ENCODE results near the gene PNMA8C.
"Not testable (repeated sequence)": the region's sequence is repeated elsewhere in the genome, so short reads cannot be mapped to it uniquely, and the experiment has no call there.

The PNMA8C gene

DNA sequence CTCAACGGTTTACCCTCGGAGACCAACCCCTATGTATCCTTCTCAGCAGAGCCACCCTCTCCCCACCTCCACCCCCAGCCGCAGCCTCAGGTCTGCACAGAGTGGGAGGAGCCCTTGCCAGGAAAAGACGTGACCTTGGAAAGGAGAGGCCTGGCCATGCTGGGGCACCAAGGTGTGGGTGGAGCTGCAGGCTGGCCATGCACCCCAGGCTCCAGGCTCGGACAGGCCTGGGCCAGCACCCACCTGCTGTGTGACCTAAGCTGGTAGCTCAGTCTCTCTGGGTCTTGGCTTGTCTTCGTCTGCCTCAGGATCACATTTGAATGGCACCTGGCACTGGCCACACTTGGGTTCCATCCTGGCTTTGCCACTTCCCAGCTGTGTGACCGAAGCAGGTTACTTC, 44.9 kb downstream of the PNMA8C start:
- Mint-ChIP-seq H3K27me3 (ENCODE audit: low read depth) (no peaks in the 10 kb centered on the region), H3K4me3 (no peak overlapping the region), H3K4me1 (ENCODE audit: low read depth) (peaks cover 2% of the 10 kb centered on the region), H3K36me3 (ENCODE audit: low read depth) (peaks cover 62% of the 10 kb centered on the region), H3K27ac (no peak overlapping the region), H3K9me3 (no peaks in the 10 kb centered on the region)
- DNase-seq (ENCODE audit: low spot score), result no peak

DNA sequence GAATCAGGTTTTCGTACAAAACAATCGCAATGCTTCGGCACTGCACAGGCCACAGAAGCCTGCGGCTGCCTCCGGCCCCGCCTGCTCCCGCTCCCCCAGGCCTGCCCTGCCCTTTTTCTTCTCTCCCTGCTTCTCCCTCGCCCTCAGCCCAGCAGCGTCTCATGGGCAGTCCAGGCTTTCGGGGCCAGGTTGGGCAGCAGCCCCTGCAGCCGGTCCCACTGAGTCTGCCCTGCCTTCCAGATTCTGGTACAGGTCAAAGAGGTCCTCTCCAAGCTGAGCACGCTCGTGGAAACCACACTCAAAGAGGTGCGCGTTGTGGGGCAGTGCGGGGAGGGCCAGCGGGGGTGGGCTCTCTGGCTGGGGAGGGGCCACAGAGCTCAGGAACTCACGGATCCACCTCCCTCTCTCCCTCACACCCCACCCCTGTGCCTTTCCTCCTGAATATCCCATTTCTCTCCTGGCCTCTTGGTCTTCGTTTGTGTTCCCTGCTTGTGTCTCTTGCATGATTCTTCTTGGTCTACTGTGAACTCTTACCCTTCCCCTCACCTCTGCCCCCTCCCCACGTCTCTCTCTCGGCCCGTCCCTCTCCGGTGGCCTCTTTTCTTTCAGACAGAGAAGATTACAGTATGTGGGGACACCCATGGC, 45.4 kb downstream of the PNMA8C start:
- H3K27ac Mint-ChIP-seq, result no peak overlapping the region
- H3K4me1 Mint-ChIP-seq (ENCODE audit: low read depth), result peaks cover 2% of the 10 kb centered on the region
- peaks cover 60% of the 10 kb centered on the region for H3K36me3 Mint-ChIP-seq (ENCODE audit: low read depth)
- H3K27me3 Mint-ChIP-seq (ENCODE audit: low read depth), result no peaks in the 10 kb centered on the region
- no peaks in the 10 kb centered on the region for H3K9me3 Mint-ChIP-seq
- H3K4me3 Mint-ChIP-seq, result no peak overlapping the region
- no peak for DNase-seq (ENCODE audit: low spot score)

DNA sequence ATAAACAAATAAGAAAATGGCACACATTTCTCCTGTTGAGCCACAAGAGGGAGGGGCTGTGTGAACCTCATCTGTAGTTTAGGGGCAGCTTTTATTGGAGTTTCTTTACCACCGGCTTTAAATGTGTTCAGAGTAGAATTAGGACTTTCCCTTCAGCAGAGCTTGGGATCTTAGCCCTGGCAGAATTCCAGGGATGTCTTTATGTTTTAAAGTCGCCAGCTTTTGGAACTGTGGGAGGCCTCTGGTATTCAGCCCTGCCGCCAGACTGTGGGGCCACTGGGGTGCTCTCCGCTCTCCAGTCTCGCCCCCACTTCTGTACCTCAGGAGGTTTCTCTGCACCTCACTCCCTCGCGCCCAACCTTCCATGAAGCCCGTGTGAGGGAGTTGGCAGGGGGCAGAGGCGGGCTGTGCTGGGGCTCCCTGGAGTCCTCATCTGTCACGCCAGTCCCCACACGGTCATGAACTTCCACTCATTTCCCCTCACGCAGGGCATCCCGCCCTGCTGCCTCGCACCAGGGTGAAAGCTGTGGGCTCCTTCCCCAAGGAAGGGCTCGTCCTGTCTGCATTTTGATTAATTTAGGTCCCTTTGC, 46.9 kb downstream of the PNMA8C start:
- peaks cover 2% of the 10 kb centered on the region for H3K4me1 Mint-ChIP-seq (ENCODE audit: low read depth)
- DNase-seq (ENCODE audit: low spot score), result no peak
- no peak overlapping the region for H3K27ac Mint-ChIP-seq

DNA sequence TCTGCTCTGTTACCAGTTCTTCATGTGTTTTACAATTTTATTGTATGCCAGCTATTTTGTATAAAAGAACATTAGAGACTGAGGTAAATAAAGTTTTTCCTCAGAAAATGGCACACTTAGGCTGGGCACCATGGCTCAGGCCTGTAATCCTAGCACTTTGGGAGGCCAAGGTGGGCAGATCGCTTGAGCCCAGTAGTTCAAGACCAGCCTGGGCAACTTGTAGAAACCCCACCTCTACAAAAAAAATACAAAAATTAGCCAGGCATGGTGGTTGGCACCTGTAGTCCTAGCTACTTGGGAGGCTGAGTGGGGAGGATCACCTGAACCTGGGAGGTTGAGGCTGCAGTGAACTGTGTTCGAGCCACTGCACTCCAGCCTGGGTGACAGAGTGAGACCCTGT, 47.4 kb downstream of the PNMA8C start:
- peaks cover 56% of the 10 kb centered on the region for H3K36me3 Mint-ChIP-seq (ENCODE audit: low read depth)

More for the DNA sequence above, 46.9 kb downstream of the PNMA8C start:
- Mint-ChIP-seq H3K27me3 (ENCODE audit: low read depth) (no peaks in the 10 kb centered on the region), H3K36me3 (ENCODE audit: low read depth) (peaks cover 58% of the 10 kb centered on the region), H3K9me3 (no peaks in the 10 kb centered on the region), H3K4me3 (no peak overlapping the region)

DNA sequence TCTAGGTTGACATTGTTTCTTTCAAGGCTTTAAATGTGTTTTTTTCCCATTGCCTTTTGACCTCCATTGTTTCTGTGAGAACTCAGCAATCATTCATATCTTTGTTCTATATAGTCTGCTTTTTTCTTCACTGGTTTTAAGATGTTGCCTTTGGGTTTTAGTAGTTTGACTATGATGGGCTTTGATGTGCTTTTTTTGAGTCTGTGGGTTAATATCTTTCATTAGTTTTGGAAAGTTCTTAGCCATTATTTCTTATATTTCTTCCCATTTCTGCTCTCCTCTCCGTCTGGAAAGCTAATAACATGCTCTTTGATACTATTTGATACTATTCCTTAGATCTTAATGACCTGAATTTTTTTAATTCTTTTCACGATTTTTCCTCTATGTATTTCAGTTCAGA, 48.0 kb downstream of the PNMA8C start:
- Mint-ChIP-seq H3K9me3 (no peaks in the 10 kb centered on the region), H3K27ac (no peak overlapping the region), H3K4me3 (no peak overlapping the region), H3K36me3 (ENCODE audit: low read depth) (peaks cover 59% of the 10 kb centered on the region), H3K4me1 (ENCODE audit: low read depth) (peaks cover 2% of the 10 kb centered on the region), H3K27me3 (ENCODE audit: low read depth) (no peaks in the 10 kb centered on the region)
- DNase-seq (ENCODE audit: low spot score), result no peak

More for the DNA sequence above, 47.4 kb downstream of the PNMA8C start:
- no peaks in the 10 kb centered on the region for H3K9me3 Mint-ChIP-seq
- no peaks in the 10 kb centered on the region for H3K27me3 Mint-ChIP-seq (ENCODE audit: low read depth)
- no peak for DNase-seq (ENCODE audit: low spot score)
- H3K4me3 Mint-ChIP-seq, result no peak overlapping the region
- peaks cover 2% of the 10 kb centered on the region for H3K4me1 Mint-ChIP-seq (ENCODE audit: low read depth)
- no peak overlapping the region for H3K27ac Mint-ChIP-seq

DNA sequence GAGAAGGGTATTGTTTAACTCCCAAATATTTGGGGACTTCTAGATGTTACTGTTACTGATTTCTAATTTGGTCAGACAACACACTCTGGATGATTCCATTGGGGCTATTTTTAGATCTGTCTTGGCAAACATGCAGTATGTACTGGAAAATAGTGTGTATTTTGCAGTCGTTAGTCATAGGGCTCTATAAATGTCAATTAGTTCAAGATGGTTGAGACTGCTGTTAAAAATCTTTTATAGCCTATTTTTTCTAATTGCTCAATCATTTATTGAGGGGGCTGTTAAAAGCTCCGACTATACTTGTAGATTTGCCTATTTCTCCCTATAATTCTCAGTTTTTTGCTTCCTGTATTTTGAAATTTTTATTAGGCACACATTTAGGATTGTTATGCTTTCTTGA, 50.5 kb downstream of the PNMA8C start:
- Mint-ChIP-seq H3K27me3 (ENCODE audit: low read depth) (no peaks in the 10 kb centered on the region), H3K27ac (no peak overlapping the region), H3K36me3 (ENCODE audit: low read depth) (peaks cover 42% of the 10 kb centered on the region), H3K9me3 (no peaks in the 10 kb centered on the region), H3K4me1 (ENCODE audit: low read depth) (peaks cover 2% of the 10 kb centered on the region), H3K4me3 (no peak overlapping the region)
- DNase-seq (ENCODE audit: low spot score), result no peak

DNA sequence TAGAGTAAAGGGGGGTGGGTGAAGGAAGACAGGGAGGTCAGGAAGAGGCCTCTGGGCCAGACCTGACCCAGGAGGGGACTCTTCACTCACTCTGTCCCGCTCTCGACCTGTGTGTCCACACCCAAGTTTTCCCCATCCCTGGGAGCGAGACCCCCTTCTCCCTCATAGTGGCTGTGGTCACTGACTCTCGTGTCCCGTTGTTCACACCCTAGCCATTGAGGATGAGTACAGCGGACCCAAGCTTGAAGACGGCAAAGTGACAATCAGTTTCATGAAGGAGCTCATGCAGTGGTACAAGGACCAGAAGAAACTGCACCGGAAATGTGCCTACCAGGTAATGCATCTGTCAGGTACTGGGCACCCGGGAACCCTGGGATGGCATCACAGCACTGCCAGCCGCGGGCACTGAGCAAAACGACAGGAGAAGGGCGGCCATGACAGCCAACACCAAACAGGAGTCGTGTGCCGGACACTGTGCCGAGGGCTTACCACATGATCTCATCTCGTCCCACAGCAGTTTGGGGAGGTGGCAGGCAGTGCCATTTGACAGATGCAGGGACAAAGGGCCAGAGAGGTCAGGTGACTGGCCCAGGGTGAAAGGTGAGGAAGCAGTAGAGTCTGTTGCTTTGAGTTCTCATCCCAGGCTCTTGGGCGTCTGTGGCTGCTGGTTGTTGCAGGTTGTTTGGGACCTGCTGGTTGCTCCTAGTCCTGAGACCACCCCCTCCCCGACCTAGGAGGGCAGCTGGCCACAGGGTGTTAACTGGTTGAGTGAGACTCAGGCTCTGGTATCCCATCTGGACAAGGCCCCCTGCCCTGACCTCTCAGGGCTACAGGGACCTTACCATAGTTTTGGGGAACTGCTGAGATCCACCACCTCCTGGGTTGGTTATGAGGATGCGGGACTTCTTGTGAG, 52.2 kb downstream of the PNMA8C start:
- H3K27me3 Mint-ChIP-seq (ENCODE audit: low read depth), result no peaks in the 10 kb centered on the region
- H3K4me1 Mint-ChIP-seq (ENCODE audit: low read depth), result peaks cover 11% of the 10 kb centered on the region
- no peak overlapping the region for H3K27ac Mint-ChIP-seq
- H3K36me3 Mint-ChIP-seq (ENCODE audit: low read depth), result peaks cover 37% of the 10 kb centered on the region
- no peaks in the 10 kb centered on the region for H3K9me3 Mint-ChIP-seq
- DNase-seq (ENCODE audit: low spot score), result no peak
- no peak overlapping the region for H3K4me3 Mint-ChIP-seq

DNA sequence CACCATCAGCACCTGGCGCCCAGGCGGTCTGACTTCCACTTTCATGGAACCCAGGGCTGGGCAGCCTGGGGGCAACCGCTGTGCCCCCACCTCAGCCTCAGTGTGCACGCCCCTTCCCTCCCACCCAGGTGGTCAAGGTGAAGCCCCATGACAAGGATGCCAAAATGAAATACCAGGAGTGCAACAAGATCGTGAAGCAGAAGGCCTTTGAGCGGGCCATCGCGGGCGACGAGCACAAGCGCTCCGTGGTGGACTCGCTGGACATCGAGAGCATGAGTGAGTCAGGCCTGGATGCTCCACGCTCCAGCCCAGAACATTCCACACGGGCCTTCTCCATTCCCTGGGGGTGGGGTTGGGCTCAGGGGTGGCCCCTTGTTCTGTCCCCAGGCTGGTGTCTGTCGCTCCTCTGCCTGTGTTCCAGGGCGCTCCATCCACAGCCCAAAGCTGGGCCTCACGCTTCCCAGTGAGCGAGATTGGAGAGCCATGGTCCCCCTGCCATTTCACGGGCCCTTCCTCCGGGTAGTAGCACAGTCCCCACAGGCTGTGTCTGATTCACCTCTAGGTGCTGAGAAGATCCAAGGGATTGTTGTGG, 53.2 kb downstream of the PNMA8C start:
- H3K27ac Mint-ChIP-seq; H3K4me3 Mint-ChIP-seq; H3K27me3 Mint-ChIP-seq (ENCODE audit: low read depth); DNase-seq (ENCODE audit: low spot score); H3K9me3 Mint-ChIP-seq: not testable (repeated sequence)
- Mint-ChIP-seq H3K36me3 (ENCODE audit: low read depth) (peaks cover 32% of the 10 kb centered on the region), H3K4me1 (ENCODE audit: low read depth) (peaks cover 16% of the 10 kb centered on the region)
